Neural cell (in vitro differentiated cells): ENCODE data around the gene CCNJL. TPM values are rescaled to one million over a fixed set of nuclear protein-coding genes. Genes with fewer than 3 reads are reported as not detected.

ENCODE experiments used
- H2AFZ ChIP-seq: fragments of 200-600, 300-800 bp; sonication (generic), shearing (Covaris generic); 2 replicates; pipeline ENCODE4 v1.6.0; 2014; ENCODE audit warnings: low read depth, mild to moderate bottlenecking, antibody characterized with exemption, low read length, moderate library complexity
- H3F3A ChIP-seq: fragments of 200-600 bp; shearing (Covaris generic); 2 replicates; pipeline ENCODE4 v1.6.1; 2016; ENCODE audit warnings: mild to moderate bottlenecking, moderate library complexity, mixed read lengths, antibody characterized with exemption, low read length; ENCODE audit not compliant: insufficient read depth, poor library complexity, severe bottlenecking
- H3K27ac ChIP-seq: fragments of 200-600, 300-800 bp; sonication (generic), shearing (Covaris generic); 2 replicates; pipeline ENCODE4 v1.5.1; 2014; ENCODE audit warnings: mild to moderate bottlenecking, low read length, moderate library complexity
- H3K27me3 ChIP-seq: fragments of 300-800, 200-600 bp; sonication (generic), shearing (Covaris generic); 2 replicates; pipeline ENCODE4 v1.6.0; 2014; ENCODE audit warnings: mild to moderate bottlenecking, low read depth, low read length, moderate library complexity; ENCODE audit not compliant: insufficient read depth
- H3K36me3 ChIP-seq: fragments of 300-800, 200-600 bp; sonication (generic), shearing (Covaris generic); 2 replicates; pipeline ENCODE4 v1.5.1; 2014; ENCODE audit warnings: mild to moderate bottlenecking, antibody characterized with exemption, low read length, moderate library complexity; ENCODE audit not compliant: insufficient read depth
- H3K4me2 ChIP-seq: fragments of 300-800, 200-600 bp; sonication (generic), shearing (Covaris generic); 2 replicates; pipeline ENCODE4 v1.6.0; 2014; ENCODE audit warnings: mild to moderate bottlenecking, low read length
- H3K4me3 ChIP-seq: fragments of 300-800, 200-600 bp; sonication (generic), shearing (Covaris generic); 2 replicates; pipeline ENCODE4 v1.5.1; 2014; ENCODE audit warnings: mild to moderate bottlenecking, low read length, moderate library complexity
- H3K79me2 ChIP-seq: fragments of 200-600 bp; shearing (Covaris generic); replicated peaks from 2 replicates; pipeline ENCODE4 v1.6.0; 2014; ENCODE audit warnings: mild to moderate bottlenecking, low read length, moderate library complexity; ENCODE audit not compliant: insufficient read depth
- H3K9ac ChIP-seq: fragments of 300-800, 200-600 bp; sonication (generic), shearing (Covaris generic); 2 replicates; pipeline ENCODE4 v1.6.1; 2016; ENCODE audit warnings: mild to moderate bottlenecking, low read length, mixed read lengths
- H3K9me2 ChIP-seq: fragments of 200-600 bp; shearing (Covaris generic); 2 replicates; pipeline ENCODE4 v1.6.1; 2016; ENCODE audit warnings: mild to moderate bottlenecking, low read length, mixed read lengths; ENCODE audit not compliant: insufficient read depth
- H3K9me3 ChIP-seq: fragments of 200-600, 300-800 bp; sonication (generic), shearing (Covaris generic); 2 replicates; pipeline ENCODE4 v1.6.1; 2016; ENCODE audit warnings: mild to moderate bottlenecking, mixed run types, low read length, moderate library complexity, mixed read lengths
- H4K20me1 ChIP-seq: fragments of 200-600 bp; shearing (Covaris generic); 2 replicates; pipeline ENCODE4 v1.6.1; 2016; ENCODE audit warnings: mild to moderate bottlenecking, mixed run types; ENCODE audit not compliant: insufficient read depth
- CTCF ChIP-seq: fragments of 450-650 bp; IDR thresholded peaks from 2 replicates; pipeline ENCODE4 v1.5.1; 2014; ENCODE audit warnings: antibody characterized with exemption, mild to moderate bottlenecking, moderate library complexity; ENCODE audit not compliant: poor library complexity, severe bottlenecking
- EP300 ChIP-seq: fragments of 450-650 bp; conservative IDR thresholded peaks from 2 replicates; pipeline ENCODE4 v1.6.1; 2014; ENCODE audit warnings: antibody characterized with exemption, mild to moderate bottlenecking, moderate library complexity; ENCODE audit not compliant: poor library complexity, severe bottlenecking
- EZH2 ChIP-seq: fragments of 200-600, 300-800 bp; shearing (Covaris generic), sonication (generic); IDR thresholded peaks from 2 replicates; pipeline ENCODE4 v1.6.1; 2014; ENCODE audit warnings: antibody characterized with exemption, low read length, borderline replicate concordance, mild to moderate bottlenecking; ENCODE audit not compliant: insufficient read depth, poor library complexity, severe bottlenecking
- MXI1 ChIP-seq: fragments of 450-650 bp; conservative IDR thresholded peaks from 2 replicates; pipeline ENCODE4 v1.6.1; 2014; ENCODE audit warnings: antibody characterized with exemption, mild to moderate bottlenecking; ENCODE audit not compliant: poor library complexity, severe bottlenecking
- POLR2AphosphoS5 ChIP-seq: IDR thresholded peaks from 2 replicates; pipeline ENCODE4 v1.6.1; 2012
- RAD21 ChIP-seq: fragments of 450-650 bp; conservative IDR thresholded peaks from 2 replicates; pipeline ENCODE4 v1.6.1; 2014; ENCODE audit warnings: antibody characterized with exemption, mild to moderate bottlenecking, moderate library complexity
- REST ChIP-seq: IDR thresholded peaks from 2 replicates; pipeline ENCODE4 v1.6.1; 2012; ENCODE audit warnings: borderline replicate concordance
- SMC3 ChIP-seq: fragments of 450-650 bp; conservative IDR thresholded peaks from 2 replicates; pipeline ENCODE4 v1.6.1; 2014; ENCODE audit warnings: antibody characterized with exemption, mild to moderate bottlenecking, moderate library complexity; ENCODE audit not compliant: poor library complexity
- TAF1 ChIP-seq: IDR thresholded peaks from 2 replicates; pipeline ENCODE4 v1.6.1; 2012; ENCODE audit warnings: low read depth
- polyA plus RNA-seq: library from polyadenylated mRNA; depleted of rRNA; stranded (reverse); fragments of >200 nt; gene quantifications from 2 replicates; pipeline ENCODE4 v1.2.3, GENCODE V29; 2014

The CCNJL gene
- polyA plus RNA-seq, 1 donor from 2014 or later, result 0.84 TPM

- Histone ChIP-seq H3K79me2 (peaks cover 4% of the 10 kb centered on the region), H4K20me1 (no peaks in the 10 kb centered on the region), H3K9ac (no peak overlapping the region), H3F3A (no peaks in the 10 kb centered on the region), H3K27me3 (no peaks in the 10 kb centered on the region), H2AFZ (no peak overlapping the region), H3K27ac (no peak overlapping the region), H3K4me3 (no peak overlapping the region), H3K9me2 (no peaks in the 10 kb centered on the region), H3K36me3 (no peaks in the 10 kb centered on the region), H3K4me2 (no peak overlapping the region), H3K9me3 (no peaks in the 10 kb centered on the region)
- TF ChIP-seq EP300, result no peak
- TF ChIP-seq CTCF, result no peak
- TF ChIP-seq MXI1, result no peak
- TF ChIP-seq TAF1, result no peak
- TF ChIP-seq SMC3, result no peak
- TF ChIP-seq POLR2AphosphoS5, result no peak
- no peak for TF ChIP-seq EZH2
These were observed 18.3 kb downstream of the CCNJL start for GRCh38 chr5:160293901-160294561.

- Histone ChIP-seq H3F3A (no peaks in the 10 kb centered on the region), H3K4me2 (no peak overlapping the region), H4K20me1 (no peaks in the 10 kb centered on the region), H3K27ac (no peak overlapping the region), H2AFZ (no peak overlapping the region), H3K27me3 (no peaks in the 10 kb centered on the region), H3K9me2 (no peaks in the 10 kb centered on the region), H3K4me3 (no peak overlapping the region), H3K9ac (no peak overlapping the region), H3K36me3 (no peaks in the 10 kb centered on the region), H3K9me3 (no peaks in the 10 kb centered on the region), H3K79me2 (peaks cover 4% of the 10 kb centered on the region)
- TF ChIP-seq MXI1, result no peak
These were observed 19.0 kb downstream of the CCNJL start for GRCh38 chr5:160293386-160293785.

GRCh38 chr5:160291467-160291866 lies 20.9 kb downstream of the CCNJL start:
- Histone ChIP-seq H4K20me1 (no peaks in the 10 kb centered on the region), H3F3A (no peaks in the 10 kb centered on the region), H3K79me2 (peaks cover 4% of the 10 kb centered on the region), H3K36me3 (no peaks in the 10 kb centered on the region), H2AFZ (no peak overlapping the region), H3K9me2 (no peaks in the 10 kb centered on the region), H3K27me3 (no peaks in the 10 kb centered on the region), H3K4me3 (no peak overlapping the region), H3K27ac (no peak overlapping the region), H3K4me2 (no peak overlapping the region), H3K9ac (no peak overlapping the region), H3K9me3 (no peaks in the 10 kb centered on the region)
- TF ChIP-seq RAD21 (no peak), POLR2AphosphoS5 (no peak), SMC3 (no peak), TAF1 (no peak), EZH2 (no peak), CTCF (no peak), REST (no peak), MXI1 (no peak), EP300 (no peak)
